Measurements from ENCODE around the gene PACSIN2.
"Not testable (repeated sequence)": the region's sequence is repeated elsewhere in the genome, so short reads cannot be mapped to it uniquely, and the experiment has no call there.

Gene PACSIN2

DNA sequence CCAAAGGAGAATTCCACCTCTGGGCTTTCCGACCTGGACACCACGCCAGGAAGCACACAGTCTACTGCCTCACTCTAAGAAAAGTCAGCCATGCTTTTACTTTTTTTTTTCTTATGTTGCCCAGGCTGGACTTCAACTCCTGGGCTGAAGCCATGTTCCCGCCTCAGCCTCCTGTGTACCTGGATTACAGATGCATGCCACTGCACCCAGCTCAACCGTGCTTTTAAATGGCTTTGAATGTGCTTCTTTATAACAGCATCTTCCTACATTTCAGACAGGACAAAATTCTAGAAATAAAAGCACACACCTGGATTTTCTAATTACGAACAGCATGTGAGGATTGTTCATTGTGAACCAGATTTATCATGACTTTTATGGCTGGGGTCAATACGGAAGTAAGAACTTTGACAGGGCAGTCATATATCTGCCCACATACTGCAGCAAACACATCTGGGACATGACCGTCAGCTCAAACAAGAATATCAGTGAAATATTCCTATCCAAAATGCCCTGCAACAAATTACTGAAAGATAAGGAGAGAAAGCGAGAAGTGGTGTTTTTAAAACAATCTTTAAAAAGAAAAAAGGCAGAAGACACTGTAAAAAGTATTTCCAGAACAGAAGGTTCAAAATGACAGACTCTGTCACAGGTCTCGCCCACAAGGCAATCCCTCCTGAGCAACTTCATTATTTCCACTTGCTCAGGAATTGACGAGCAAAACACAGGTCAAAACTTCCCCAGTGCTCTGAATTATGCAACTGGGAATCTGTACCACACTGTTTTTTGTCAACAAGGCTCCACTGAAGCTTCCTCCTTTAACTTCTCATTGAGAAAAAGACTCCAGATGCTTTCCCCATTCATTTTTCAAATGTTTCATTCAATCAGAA is 42.1 kb downstream of the PACSIN2 start:
- Histone ChIP-seq H3K36me3 (ENCODE audit: control insufficient read depth, insufficient read depth, low read length) (no peaks in the 10 kb centered on the region), H3K27me3 (replicated peaks; ENCODE audit: control insufficient read depth, insufficient read depth, low read length) (no peaks in the 10 kb centered on the region), H3K4me3 (replicated peaks; ENCODE audit: low read depth, low read length) (no peak overlapping the region)
- TF ChIP-seq CTCF (IDR thresholded peaks at IDR 0.05; ENCODE audit: insufficient read depth, low read length, poor library complexity, severe bottlenecking): no peak
- no peak for DNase-seq (ENCODE audit: extremely low read depth, insufficient read length)

GRCh38 chr22:42971473-42971860 is 43.5 kb downstream of the PACSIN2 start:
- H3K27me3 ChIP-seq (replicated peaks; ENCODE audit: control insufficient read depth, insufficient read depth, low read length); H3K4me3 ChIP-seq (replicated peaks; ENCODE audit: low read depth, low read length); DNase-seq (ENCODE audit: extremely low read depth, insufficient read length); H3K36me3 ChIP-seq (ENCODE audit: control insufficient read depth, insufficient read depth, low read length): not testable (repeated sequence)

DNA sequence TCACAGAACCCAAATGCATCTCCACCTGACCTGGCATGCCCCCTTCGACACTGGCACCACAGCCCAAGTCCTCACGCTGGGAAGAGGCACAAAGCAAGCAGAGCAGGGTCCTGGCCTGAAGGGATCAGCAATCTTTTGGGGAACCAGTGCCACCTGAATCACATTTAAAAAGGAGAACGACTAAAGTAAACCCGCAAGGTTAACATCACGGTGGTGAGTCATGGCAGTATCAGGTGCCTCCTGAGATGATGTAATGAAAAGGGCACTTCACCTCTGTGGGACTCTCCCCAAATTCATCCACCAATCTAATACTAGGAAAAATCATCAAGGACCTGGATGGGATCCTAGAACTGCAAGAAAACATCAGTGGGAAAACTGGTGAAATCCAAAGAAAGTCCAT is 44.9 kb downstream of the PACSIN2 start:
- no peak for TF ChIP-seq CTCF (IDR thresholded peaks at IDR 0.05; ENCODE audit: insufficient read depth, low read length, poor library complexity, severe bottlenecking)
- peaks cover 3% of the 10 kb centered on the region for H3K36me3 ChIP-seq (ENCODE audit: control insufficient read depth, insufficient read depth, low read length)
- DNase-seq (ENCODE audit: extremely low read depth, insufficient read length): no peak
- H3K4me3 ChIP-seq (replicated peaks; ENCODE audit: low read depth, low read length): no peak overlapping the region
- H3K27me3 ChIP-seq (replicated peaks; ENCODE audit: control insufficient read depth, insufficient read depth, low read length): no peaks in the 10 kb centered on the region

GRCh38 chr22:42969348-42969975 is 45.5 kb downstream of the PACSIN2 start:
- Histone ChIP-seq H3K27me3 (replicated peaks; ENCODE audit: control insufficient read depth, insufficient read depth, low read length) (no peaks in the 10 kb centered on the region), H3K4me3 (replicated peaks; ENCODE audit: low read depth, low read length) (no peak overlapping the region), H3K36me3 (ENCODE audit: control insufficient read depth, insufficient read depth, low read length) (peaks cover 3% of the 10 kb centered on the region)
- no peak for TF ChIP-seq CTCF (IDR thresholded peaks at IDR 0.05; ENCODE audit: insufficient read depth, low read length, poor library complexity, severe bottlenecking)
- DNase-seq (ENCODE audit: extremely low read depth, insufficient read length): no peak

- no peaks in the 10 kb centered on the region for H3K27me3 ChIP-seq (replicated peaks; ENCODE audit: control insufficient read depth, insufficient read depth, low read length)
- TF ChIP-seq CTCF (IDR thresholded peaks at IDR 0.05; ENCODE audit: insufficient read depth, low read length, poor library complexity, severe bottlenecking): no peak
- peaks cover 6% of the 10 kb centered on the region for H3K36me3 ChIP-seq (ENCODE audit: control insufficient read depth, insufficient read depth, low read length)
- DNase-seq (ENCODE audit: extremely low read depth, insufficient read length): no peak
- no peak overlapping the region for H3K4me3 ChIP-seq (replicated peaks; ENCODE audit: low read depth, low read length)
These were observed 47.0 kb downstream of the PACSIN2 start for GRCh38 chr22:42967933-42968332.

DNA sequence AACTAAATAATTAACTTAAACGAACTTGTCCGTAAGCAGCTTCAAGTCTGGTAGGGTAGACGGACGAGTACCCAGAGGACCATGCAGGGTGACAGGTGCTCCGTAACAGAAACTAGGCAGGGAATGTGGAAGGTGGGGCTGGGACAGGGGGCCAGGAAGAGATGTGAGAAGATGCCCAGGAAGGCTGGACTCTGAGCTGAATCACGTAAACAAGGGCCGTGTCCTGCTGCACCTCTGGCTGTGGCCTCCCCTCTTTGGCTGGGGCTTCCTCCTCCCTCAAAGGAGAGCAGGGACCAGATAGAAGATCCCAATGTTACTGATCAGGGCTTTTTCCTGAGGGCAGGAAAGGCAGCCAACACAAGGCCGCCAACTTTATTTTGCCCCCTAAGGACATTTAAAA is 47.9 kb downstream of the PACSIN2 start:
- H3K36me3 ChIP-seq (ENCODE audit: control insufficient read depth, insufficient read depth, low read length): peaks cover 8% of the 10 kb centered on the region
- H3K4me3 ChIP-seq (replicated peaks; ENCODE audit: low read depth, low read length): no peak overlapping the region
- no peak for TF ChIP-seq CTCF (IDR thresholded peaks at IDR 0.05; ENCODE audit: insufficient read depth, low read length, poor library complexity, severe bottlenecking)
- DNase-seq (ENCODE audit: extremely low read depth, insufficient read length): no peak
- no peaks in the 10 kb centered on the region for H3K27me3 ChIP-seq (replicated peaks; ENCODE audit: control insufficient read depth, insufficient read depth, low read length)
